ENCODE measurements around the gene FAM50B. TPM values are rescaled to one million over a fixed set of nuclear protein-coding genes. Genes with fewer than 3 reads are reported as not detected.

The FAM50B gene
- total and polyA plus RNA-seq, 2 of the 13 experiments (the other 11 are each of a cell fraction or from before 2014, with no cell fraction given), result 0.05 TPM; not detected in 1

DNA sequence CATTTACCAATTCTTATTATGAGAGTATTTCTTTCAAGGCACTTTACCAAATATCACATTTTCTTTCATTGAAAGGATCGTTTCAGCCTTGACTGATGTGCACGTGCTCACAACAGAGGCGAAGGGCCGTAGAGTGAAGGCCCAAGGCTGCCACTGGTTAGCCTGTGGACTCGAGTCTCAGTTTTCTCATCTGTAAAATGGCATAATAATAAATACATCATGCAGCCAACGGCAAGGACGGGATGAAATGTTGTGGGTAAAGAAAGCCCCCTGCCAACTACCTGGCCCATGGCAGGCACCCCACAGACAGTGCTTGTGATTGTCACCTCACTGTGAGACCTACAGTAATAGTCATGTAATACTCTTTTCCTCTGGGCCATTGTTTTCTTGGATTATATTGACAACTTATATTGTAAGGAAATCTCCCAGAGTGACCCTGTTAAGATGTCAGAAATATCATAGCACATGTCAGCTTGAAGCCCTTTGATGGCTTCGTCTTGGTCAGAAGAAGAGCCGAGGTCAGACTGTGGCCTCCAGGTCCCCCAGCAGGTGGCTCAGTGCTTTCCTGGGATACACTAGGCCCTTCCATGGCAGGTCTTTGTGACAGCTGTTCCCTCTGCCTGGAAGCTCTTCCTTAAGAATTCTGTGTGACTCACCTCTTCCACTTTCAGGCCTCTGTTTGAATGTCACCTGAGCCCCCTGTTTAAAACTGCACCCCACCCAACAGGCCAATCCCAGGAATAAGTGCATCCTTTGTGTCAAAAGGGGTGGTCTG lies 36.3 kb downstream of the FAM50B start (continued):
- TF ChIP-seq CENPX (CRISPR knock-in tag; IDR thresholded peaks at IDR 0.05) (no peak), MAF1 (CRISPR knock-in tag; IDR thresholded peaks at IDR 0.05; ENCODE audit: borderline replicate concordance) (no peak), ZNF354B (CRISPR knock-in tag; IDR thresholded peaks at IDR 0.05) (no peak), TP53 (CRISPR knock-in tag; conservative IDR thresholded peaks at IDR 0.05) (no peak), ZNF292 (CRISPR knock-in tag; IDR thresholded peaks at IDR 0.05; ENCODE audit: borderline replicate concordance, low read depth) (no peak), PHF21A (CRISPR knock-in tag; IDR thresholded peaks at IDR 0.05) (no peak), ZNF510 (CRISPR knock-in tag; IDR thresholded peaks at IDR 0.05; ENCODE audit: low read depth) (no peak), NCOA1 (CRISPR knock-in tag; IDR thresholded peaks at IDR 0.05) (no peak), ZNF136 (CRISPR knock-in tag; IDR thresholded peaks at IDR 0.05; ENCODE audit: low read depth) (no peak), U2AF1 (optimal IDR thresholded peaks at IDR 0.05; ENCODE audit: low read depth, low read length) (no peak), SMAD9 (CRISPR knock-in tag; IDR thresholded peaks at IDR 0.05) (no peak), THAP11 (CRISPR knock-in tag; IDR thresholded peaks at IDR 0.05) (0 out of 2 replicates have a peak, but pooled peaks have one; percentile 25), NFE2L2 (IDR thresholded peaks at IDR 0.05; ENCODE audit: low read length) (no peak), ATF1 (CRISPR knock-in tag; IDR thresholded peaks at IDR 0.05) (no peak), SIX1 (CRISPR knock-in tag; IDR thresholded peaks at IDR 0.05; ENCODE audit: borderline replicate concordance) (no peak; the same call in 1 of the 2 replicates), PAF1 (CRISPR knock-in tag; IDR thresholded peaks at IDR 0.05) (no peak), ZBTB38 (CRISPR knock-in tag; IDR thresholded peaks at IDR 0.05) (no peak), ELF3 (CRISPR knock-in tag; IDR thresholded peaks at IDR 0.05) (0 out of 2 replicates have a peak, but pooled peaks have one; percentile 27), ZNF605 (CRISPR knock-in tag; IDR thresholded peaks at IDR 0.05) (peak; percentile 36; the same call in 1 of the 2 replicates), CREM (IDR thresholded peaks at IDR 0.05) (no peak), CREM (CRISPR knock-in tag; IDR thresholded peaks at IDR 0.05) (no peak)
- TF ChIP-seq, protein P1, sequence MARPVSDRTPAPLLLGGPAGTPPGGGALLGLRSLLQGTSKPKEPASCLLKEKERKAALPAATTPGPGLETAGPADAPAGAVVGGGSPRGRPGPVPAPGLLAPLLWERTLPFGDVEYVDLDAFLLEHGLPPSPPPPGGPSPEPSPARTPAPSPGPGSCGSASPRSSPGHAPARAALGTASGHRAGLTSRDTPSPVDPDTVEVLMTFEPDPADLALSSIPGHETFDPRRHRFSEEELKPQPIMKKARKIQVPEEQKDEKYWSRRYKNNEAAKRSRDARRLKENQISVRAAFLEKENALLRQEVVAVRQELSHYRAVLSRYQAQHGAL (CRISPR knock-in tag; IDR thresholded peaks at IDR 0.05; ENCODE audit: not compliant biosample characterization), result no peak
- TF ChIP-seq, protein P2, sequence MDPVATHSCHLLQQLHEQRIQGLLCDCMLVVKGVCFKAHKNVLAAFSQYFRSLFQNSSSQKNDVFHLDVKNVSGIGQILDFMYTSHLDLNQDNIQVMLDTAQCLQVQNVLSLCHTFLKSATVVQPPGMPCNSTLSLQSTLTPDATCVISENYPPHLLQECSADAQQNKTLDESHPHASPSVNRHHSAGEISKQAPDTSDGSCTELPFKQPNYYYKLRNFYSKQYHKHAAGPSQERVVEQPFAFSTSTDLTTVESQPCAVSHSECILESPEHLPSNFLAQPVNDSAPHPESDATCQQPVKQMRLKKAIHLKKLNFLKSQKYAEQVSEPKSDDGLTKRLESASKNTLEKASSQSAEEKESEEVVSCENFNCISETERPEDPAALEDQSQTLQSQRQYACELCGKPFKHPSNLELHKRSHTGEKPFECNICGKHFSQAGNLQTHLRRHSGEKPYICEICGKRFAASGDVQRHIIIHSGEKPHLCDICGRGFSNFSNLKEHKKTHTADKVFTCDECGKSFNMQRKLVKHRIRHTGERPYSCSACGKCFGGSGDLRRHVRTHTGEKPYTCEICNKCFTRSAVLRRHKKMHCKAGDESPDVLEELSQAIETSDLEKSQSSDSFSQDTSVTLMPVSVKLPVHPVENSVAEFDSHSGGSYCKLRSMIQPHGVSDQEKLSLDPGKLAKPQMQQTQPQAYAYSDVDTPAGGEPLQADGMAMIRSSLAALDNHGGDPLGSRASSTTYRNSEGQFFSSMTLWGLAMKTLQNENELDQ (CRISPR knock-in tag; IDR thresholded peaks at IDR 0.05; ENCODE audit: borderline replicate concordance), result no peak
- TF ChIP-seq, protein P3, sequence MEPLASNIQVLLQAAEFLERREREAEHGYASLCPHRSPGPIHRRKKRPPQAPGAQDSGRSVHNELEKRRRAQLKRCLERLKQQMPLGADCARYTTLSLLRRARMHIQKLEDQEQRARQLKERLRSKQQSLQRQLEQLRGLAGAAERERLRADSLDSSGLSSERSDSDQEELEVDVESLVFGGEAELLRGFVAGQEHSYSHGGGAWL (CRISPR knock-in tag; IDR thresholded peaks at IDR 0.05), result no peak
- TF ChIP-seq, protein P4, sequence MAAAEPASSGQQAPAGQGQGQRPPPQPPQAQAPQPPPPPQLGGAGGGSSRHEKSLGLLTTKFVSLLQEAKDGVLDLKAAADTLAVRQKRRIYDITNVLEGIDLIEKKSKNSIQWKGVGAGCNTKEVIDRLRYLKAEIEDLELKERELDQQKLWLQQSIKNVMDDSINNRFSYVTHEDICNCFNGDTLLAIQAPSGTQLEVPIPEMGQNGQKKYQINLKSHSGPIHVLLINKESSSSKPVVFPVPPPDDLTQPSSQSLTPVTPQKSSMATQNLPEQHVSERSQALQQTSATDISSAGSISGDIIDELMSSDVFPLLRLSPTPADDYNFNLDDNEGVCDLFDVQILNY (CRISPR knock-in tag; conservative IDR thresholded peaks at IDR 0.05), result no peak

All from HepG2 (cell line).